Neutrophil (primary cell): Measurements from ENCODE around the gene MORC1.
"Not testable (repeated sequence)": the region's sequence is repeated elsewhere in the genome, so short reads cannot be mapped to it uniquely, and the experiment has no call there.

Experiments
- H3K27ac ChIP-seq: fragments of 200-600 bp; sonication (generic); 2 replicates; pipeline ENCODE4 v1.5.1; 2016; ENCODE audit warnings: mild to moderate bottlenecking, moderate library complexity
- H3K27me3 ChIP-seq: fragments of 200-600 bp; sonication (generic); 2 replicates; pipeline ENCODE4 v1.6.0; 2016; ENCODE audit warnings: mild to moderate bottlenecking
- H3K36me3 ChIP-seq: fragments of 200-600 bp; sonication (generic); 2 replicates; pipeline ENCODE4 v1.5.1; 2017
- H3K4me1 ChIP-seq, 2 experiments: fragments of 200-600 bp in 1 of 2; sonication (generic) in 1 of 2; 1 replicate in 1 of 2; 2 replicates in 1 of 2; pipeline versions ENCODE4 v1.5.1 to v1.6.1; 2013 to 2016; ENCODE audit warnings: low read depth in 1 of 2, low read length in 1 of 2, mild to moderate bottlenecking in 1 of 2, moderate library complexity in 1 of 2; ENCODE audit not compliant: control insufficient read depth in 1 of 2, insufficient read depth in 1 of 2
- H3K4me3 ChIP-seq, 2 experiments: fragments of 200-600 bp in 1 of 2; sonication (generic) in 1 of 2; 1 replicate in 1 of 2; 2 replicates in 1 of 2; pipeline ENCODE4 v1.5.1; 2013 to 2016; ENCODE audit warnings: low read depth in 1 of 2, low read length in 1 of 2, mild to moderate bottlenecking in 1 of 2, moderate library complexity in 1 of 2
- H3K9me3 ChIP-seq: fragments of 200-600 bp; sonication (generic); 2 replicates; pipeline ENCODE4 v1.5.1; 2016
- TF ChIP-seq, protein P1 (sequence below): fragments of 200-600 bp; sonication (generic); IDR thresholded peaks from 2 replicates; pipeline ENCODE4 v1.5.1; 2016; ENCODE audit warnings: antibody characterized with exemption

MORC1 gene

DNA sequence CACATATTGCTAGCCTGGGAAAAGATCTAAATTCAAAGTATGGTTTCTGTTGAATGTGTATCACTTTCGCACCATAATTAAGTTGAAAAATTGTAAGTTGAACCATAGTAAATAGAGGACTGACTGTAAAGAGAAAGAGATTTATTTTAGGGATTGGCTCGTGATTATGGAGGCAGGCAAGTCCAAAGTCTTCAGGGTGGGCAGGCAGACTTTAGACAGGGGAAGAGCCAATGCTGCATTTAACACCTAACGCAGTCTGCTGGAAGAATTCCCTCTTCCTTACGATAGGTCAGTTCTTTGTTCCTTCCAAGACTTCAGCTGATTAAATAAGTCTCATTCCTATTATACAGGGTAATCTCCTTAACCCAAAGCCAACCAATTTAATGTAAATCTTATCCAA, 34.4 kb upstream of the MORC1 start:
- Histone ChIP-seq H3K9me3 (no peaks in the 10 kb centered on the region), H3K4me1 (no peaks in the 10 kb centered on the region), H3K36me3 (no peaks in the 10 kb centered on the region), H3K4me3 (no peak overlapping the region), H3K27me3 (no peaks in the 10 kb centered on the region), H3K27ac (no peak overlapping the region)
- TF ChIP-seq, protein P1, sequence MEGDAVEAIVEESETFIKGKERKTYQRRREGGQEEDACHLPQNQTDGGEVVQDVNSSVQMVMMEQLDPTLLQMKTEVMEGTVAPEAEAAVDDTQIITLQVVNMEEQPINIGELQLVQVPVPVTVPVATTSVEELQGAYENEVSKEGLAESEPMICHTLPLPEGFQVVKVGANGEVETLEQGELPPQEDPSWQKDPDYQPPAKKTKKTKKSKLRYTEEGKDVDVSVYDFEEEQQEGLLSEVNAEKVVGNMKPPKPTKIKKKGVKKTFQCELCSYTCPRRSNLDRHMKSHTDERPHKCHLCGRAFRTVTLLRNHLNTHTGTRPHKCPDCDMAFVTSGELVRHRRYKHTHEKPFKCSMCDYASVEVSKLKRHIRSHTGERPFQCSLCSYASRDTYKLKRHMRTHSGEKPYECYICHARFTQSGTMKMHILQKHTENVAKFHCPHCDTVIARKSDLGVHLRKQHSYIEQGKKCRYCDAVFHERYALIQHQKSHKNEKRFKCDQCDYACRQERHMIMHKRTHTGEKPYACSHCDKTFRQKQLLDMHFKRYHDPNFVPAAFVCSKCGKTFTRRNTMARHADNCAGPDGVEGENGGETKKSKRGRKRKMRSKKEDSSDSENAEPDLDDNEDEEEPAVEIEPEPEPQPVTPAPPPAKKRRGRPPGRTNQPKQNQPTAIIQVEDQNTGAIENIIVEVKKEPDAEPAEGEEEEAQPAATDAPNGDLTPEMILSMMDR: no peak

DNA sequence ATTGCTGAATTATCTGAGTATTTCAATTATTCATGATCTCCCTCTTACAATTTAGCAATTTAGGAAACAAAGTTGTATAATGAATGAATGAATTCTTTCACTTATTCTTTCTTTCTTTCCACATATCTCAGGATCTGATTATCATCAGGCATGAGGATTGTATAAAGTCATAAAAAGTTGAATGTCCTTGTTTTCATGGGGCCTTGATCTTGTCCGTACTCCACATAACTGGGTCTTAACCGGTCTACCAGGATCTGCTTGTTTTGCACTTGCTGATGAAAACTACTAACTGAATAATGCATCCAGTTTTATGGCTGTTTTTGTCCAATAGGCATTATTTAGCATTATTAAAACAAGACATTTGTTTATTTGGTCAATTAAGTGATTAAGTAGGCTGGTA, 31.1 kb upstream of the MORC1 start:
- Histone ChIP-seq H3K27ac (no peak overlapping the region), H3K36me3 (no peaks in the 10 kb centered on the region), H3K9me3 (no peaks in the 10 kb centered on the region), H3K4me1 (no peaks in the 10 kb centered on the region), H3K27me3 (no peaks in the 10 kb centered on the region), H3K4me3 (no peak overlapping the region)
- TF ChIP-seq, protein P1: no peak

DNA sequence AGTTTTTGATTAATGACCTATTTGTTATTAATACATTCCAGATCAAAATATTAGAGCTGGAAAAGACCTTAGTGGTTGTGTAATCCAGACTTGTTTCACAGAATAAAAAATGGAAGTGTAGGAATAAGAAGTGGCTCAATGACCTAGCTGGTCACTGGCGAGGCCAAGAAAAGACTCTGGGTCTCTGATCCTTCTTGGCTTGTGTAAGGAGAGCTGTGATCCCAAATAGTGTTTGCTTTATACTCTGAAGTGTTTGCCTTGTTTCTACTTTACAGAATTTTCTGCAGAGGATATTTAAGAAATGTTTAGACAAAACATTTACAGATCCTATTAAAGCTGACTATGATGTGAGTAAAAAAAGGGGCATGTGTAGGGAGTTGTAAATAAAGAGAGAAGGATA, 25.7 kb upstream of the MORC1 start:
- TF ChIP-seq, protein P1: no peak
- no peak overlapping the region for H3K27ac ChIP-seq

DNA sequence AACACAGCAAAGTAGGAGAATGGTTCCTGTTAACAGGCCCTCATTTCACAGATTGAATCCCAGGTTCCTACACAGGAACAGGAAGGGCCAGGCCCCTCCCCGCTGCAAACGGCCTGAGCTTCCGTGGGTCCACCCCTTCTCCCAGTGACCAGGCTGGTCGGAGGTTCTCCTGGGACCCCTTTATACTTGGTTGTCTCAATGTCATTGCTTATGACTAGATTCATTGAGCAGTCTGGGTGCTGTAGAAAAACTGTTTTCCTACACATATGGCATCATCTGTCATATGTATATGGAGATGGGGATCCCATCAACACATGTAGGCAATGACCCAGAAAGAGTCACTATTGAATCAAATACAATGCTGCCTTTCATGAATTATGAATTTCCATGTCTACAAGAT, 22.4 kb upstream of the MORC1 start:
- Histone ChIP-seq H3K9me3 (no peaks in the 10 kb centered on the region), H3K27me3 (no peaks in the 10 kb centered on the region), H3K4me3 (no peak overlapping the region), H3K27ac (no peak overlapping the region), H3K4me1 (no peaks in the 10 kb centered on the region), H3K36me3 (no peaks in the 10 kb centered on the region)
- TF ChIP-seq, protein P1: no peak

More for the DNA sequence above, 25.7 kb upstream of the MORC1 start:
- H3K4me1 ChIP-seq: no peaks in the 10 kb centered on the region
- no peaks in the 10 kb centered on the region for H3K27me3 ChIP-seq
- H3K9me3 ChIP-seq: no peaks in the 10 kb centered on the region
- H3K36me3 ChIP-seq: no peaks in the 10 kb centered on the region
- no peak overlapping the region for H3K4me3 ChIP-seq

DNA sequence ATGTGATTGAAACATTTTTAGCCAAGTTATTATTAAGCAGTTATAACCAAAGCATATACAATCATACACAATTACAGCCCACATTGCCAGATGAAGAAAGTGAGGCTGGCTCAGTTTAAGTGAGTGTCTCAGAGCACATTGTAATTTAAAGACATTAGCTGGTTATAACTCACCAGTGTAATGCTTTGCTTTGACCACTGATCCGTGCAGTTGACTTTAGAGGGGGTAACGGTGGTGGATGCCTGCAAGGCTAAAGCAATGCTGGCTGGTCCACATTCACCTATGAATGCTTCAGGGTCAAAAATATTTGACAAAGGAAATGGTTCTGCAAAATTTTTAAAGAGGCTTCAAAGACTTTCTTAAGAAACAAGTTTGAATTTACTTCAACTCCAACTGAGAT, 19.8 kb upstream of the MORC1 start:
- no peaks in the 10 kb centered on the region for H3K4me1 ChIP-seq
- TF ChIP-seq, protein P1: no peak
- H3K27me3 ChIP-seq: no peaks in the 10 kb centered on the region
- H3K36me3 ChIP-seq: no peaks in the 10 kb centered on the region
- H3K4me3 ChIP-seq: no peak overlapping the region
- H3K27ac ChIP-seq: no peak overlapping the region
- no peaks in the 10 kb centered on the region for H3K9me3 ChIP-seq

DNA sequence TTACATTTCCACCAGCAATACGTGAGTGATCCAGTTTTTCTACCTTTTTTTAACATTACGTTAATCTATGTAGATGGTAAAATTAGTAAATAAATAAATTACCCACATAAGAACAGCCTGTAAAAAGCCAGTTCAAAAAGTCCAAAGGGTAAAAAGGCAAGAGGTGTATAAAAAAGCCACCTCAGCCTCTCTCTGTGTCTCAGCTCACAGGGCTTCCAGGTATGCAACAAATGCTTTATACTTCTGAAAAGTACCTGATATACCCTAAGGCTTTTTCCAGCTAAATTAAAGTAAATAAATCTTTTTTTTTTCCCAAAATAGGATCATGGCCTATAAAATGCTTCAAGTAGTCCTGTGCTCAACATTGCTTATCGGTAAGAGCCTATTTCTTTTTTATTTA, 18.6 kb upstream of the MORC1 start, which contains the start of gene C3orf85:
Gene C3orf85 (plus strand): TSS at position 197 of the 400 bp plus-strand sequence. CDS start 129 bp downstream, at position 326.
- H3K4me3 ChIP-seq: no peak within 1 kb of the TSS
- no peaks in the 10 kb centered on the region for H3K9me3 ChIP-seq
- H3K36me3 ChIP-seq: no peaks in the 10 kb centered on the region
- H3K27ac ChIP-seq: no peak within 1 kb of the TSS
- no peaks in the 10 kb centered on the region for H3K27me3 ChIP-seq
- no peaks in the 10 kb centered on the region for H3K4me1 ChIP-seq
- TF ChIP-seq, protein P1: no peak

DNA sequence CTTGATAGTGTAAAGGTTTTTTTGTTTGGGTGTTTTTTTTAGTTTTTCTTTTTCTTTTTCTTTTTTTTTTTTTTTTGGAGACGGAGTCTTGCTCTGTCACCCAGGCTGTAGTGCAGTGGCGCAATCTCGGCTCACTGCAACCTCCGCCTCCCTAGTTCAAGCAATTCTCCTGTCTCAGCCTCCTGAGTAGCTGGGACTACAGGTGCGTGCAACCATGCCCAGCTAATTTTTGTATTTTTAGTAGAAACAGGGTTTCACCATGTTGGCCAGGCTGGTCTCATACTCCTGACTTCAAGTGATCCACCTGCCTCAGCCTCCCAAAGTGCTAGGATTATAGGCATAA, 15.5 kb upstream of the MORC1 start:
- not testable (repeated sequence) for H3K9me3 ChIP-seq, H3K27ac ChIP-seq, H3K36me3 ChIP-seq, H3K27me3 ChIP-seq, H3K4me1 ChIP-seq, H3K4me3 ChIP-seq
